ENCODE results near the gene ARFGAP3.

- no peak for TF ChIP-seq CHD2 (IDR thresholded peaks at IDR 0.05; ENCODE audit: low read length, partially characterized antibody)
- TF ChIP-seq GABPA (IDR thresholded peaks at IDR 0.05; ENCODE audit: low read depth), result no peak
- no peak for TF ChIP-seq CTCF (IDR thresholded peaks at IDR 0.05)
- TF ChIP-seq REST (IDR thresholded peaks at IDR 0.05; ENCODE audit: low read depth, low read length), result no peak
- TF ChIP-seq USF1 (IDR thresholded peaks at IDR 0.05; ENCODE audit: borderline replicate concordance, low read depth), result no peak
- TF ChIP-seq RAD21 (IDR thresholded peaks at IDR 0.05; ENCODE audit: low read length), result no peak
- no peak for TF ChIP-seq POLR2AphosphoS5 (IDR thresholded peaks at IDR 0.05; ENCODE audit: low read depth, low read length)
- TF ChIP-seq USF2 (IDR thresholded peaks at IDR 0.05; ENCODE audit: borderline replicate concordance, low read depth, low read length), result no peak
Measured at GRCh38 chr22:42865536-42865935, 8.5 kb upstream of the ARFGAP3 start.

Measured in SK-N-SH (cell line).